AG10803 (cell line): Measurements from ENCODE around the gene ADCY1.

Source experiments
- DNase-seq: peaks from one replicate; pipeline ENCODE4 v3.0.0; 2010; ENCODE audit warnings: low read depth
- H3K4me3 ChIP-seq: 2 replicates; pipeline ENCODE4 v1.5.1; 2011; ENCODE audit warnings: mild to moderate bottlenecking, low read length, control low read depth
- CTCF ChIP-seq: conservative IDR thresholded peaks from 2 replicates; pipeline ENCODE4 v1.5.1; 2011; ENCODE audit warnings: mild to moderate bottlenecking, low read length, control low read depth, inconsistent platforms

ADCY1 gene

DNA sequence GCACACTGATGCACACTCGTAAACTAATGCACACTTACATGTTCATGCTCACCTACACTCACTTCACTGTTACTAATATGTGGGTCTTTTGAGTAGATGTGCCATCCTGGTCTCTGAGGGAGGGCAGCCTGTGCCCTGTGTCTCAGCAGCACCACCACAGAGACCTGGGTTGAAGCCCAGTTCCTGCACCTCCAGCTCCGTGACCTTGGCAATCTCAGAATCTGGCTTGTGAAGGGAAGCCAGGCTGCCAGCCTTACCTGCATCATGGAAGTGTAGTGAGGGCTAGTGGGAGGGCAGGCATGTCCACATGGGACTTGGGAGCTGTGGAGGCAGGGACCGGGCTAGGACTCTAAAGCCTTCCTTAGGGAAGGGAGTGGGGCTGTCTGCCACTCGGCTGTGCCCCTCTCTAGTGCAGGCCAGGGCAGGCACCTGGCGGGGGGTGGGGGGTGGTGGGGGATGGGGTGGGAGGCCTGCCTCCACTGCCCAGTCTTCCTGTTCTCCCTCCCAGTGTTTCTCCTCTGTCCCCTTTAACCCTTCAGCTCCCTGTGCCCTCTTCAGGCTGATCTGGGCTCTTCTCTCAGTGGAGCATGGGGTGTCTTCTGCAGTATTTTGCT lies 8.1 kb downstream of the ADCY1 start:
- H3K4me3 ChIP-seq: no peak overlapping the region
- no peak for DNase-seq
- TF ChIP-seq CTCF: no peak

GRCh38 chr7:45582868-45583277 lies 8.7 kb downstream of the ADCY1 start:
- no peak overlapping the region for H3K4me3 ChIP-seq
- no peak for DNase-seq
- TF ChIP-seq CTCF: no peak

- H3K4me3 ChIP-seq: no peak overlapping the region
- TF ChIP-seq CTCF: no peak
- no peak for DNase-seq
Measured at GRCh38 chr7:45583296-45583695, 9.1 kb downstream of the ADCY1 start.

GRCh38 chr7:45584261-45585210 lies 10.4 kb downstream of the ADCY1 start:
- TF ChIP-seq CTCF: no peak
- H3K4me3 ChIP-seq: no peak overlapping the region
- DNase-seq: no peak

GRCh38 chr7:45585628-45586027 lies 11.5 kb downstream of the ADCY1 start:
- DNase-seq: no peak
- TF ChIP-seq CTCF: no peak
- no peak overlapping the region for H3K4me3 ChIP-seq

DNA sequence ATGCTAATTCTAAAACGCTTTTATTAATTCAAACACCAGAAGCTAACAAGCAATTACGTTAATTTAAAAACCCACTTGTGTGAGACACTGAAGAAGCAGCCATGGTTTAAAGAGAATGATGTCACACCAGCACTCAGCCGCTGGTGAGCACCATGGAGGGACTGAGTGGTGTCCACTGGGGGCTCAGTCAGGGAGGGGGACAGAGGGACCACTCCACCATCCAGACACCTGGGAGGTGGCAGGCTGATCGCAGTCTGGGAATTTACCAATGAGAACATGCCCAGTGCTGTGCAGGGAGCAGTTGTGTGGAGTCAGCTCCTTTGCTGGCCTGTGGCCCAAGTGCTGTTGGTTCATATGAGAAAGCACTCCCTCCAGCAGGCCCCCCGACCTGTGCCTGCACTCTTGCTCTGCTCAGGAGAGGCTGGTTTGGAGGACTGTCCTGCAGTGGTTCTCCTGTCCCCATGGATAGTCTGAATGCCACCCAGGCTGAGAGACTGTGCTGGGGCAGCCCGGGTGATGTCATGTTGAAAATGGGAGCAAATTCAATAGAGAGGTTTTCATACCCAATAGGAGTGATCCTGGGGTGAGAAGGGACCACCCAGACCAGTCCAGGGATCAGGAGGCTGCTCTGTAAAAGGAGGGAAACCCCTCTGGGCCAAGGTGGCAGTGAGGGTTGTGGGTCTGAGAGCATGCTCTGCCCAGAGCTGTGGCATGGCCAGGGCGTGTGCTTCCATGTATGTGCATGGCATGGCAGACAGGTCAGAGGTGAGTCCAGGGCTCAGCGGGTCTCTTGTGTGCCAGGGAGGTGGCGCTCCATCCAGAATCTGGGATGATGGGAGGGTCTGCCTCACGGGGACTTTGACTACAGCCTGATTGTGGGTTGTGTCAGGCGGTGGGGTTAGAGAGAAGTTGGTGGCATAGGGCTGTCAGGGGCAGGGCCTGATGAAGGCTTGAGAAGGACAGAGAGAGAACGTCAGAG lies 12.7 kb downstream of the ADCY1 start:
- DNase-seq: no peak
- TF ChIP-seq CTCF: no peak
- no peak overlapping the region for H3K4me3 ChIP-seq
